ENCODE data around the gene STXBP6.

The STXBP6 gene

GRCh38 chr14:25049568-25050268, at the start of gene STXBP6:
TSS of gene STXBP6 (minus strand) at chr14:25050147. CDS start at chr14:24974818, 75,329 bp downstream.
- DNase-seq (ENCODE audit: low read depth), result no peak

DNA sequence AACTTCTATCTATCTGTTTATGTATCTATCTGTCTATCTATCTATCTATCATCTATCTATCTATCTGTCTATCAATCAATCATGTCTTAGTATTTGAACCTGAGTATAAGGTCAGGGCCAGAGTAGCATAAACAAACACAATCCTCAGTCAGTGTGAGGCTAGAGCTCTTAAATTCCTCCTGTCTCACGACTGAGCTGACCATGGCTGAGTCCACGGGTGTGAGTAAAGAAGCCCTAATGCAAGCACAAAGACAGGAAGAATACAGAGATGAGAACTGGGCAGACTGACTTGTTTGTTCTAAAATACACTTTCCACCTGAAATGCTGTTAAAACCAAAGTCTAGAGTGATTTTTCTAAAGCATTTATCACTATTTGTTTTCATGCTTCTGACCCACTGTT, 47.2 kb upstream of the STXBP6 start:
- no peak for DNase-seq (ENCODE audit: low read depth)

- DNase-seq (ENCODE audit: low read depth), result no peak
These were observed 45.9 kb upstream of the STXBP6 start for GRCh38 chr14:25095736-25096437.

DNA sequence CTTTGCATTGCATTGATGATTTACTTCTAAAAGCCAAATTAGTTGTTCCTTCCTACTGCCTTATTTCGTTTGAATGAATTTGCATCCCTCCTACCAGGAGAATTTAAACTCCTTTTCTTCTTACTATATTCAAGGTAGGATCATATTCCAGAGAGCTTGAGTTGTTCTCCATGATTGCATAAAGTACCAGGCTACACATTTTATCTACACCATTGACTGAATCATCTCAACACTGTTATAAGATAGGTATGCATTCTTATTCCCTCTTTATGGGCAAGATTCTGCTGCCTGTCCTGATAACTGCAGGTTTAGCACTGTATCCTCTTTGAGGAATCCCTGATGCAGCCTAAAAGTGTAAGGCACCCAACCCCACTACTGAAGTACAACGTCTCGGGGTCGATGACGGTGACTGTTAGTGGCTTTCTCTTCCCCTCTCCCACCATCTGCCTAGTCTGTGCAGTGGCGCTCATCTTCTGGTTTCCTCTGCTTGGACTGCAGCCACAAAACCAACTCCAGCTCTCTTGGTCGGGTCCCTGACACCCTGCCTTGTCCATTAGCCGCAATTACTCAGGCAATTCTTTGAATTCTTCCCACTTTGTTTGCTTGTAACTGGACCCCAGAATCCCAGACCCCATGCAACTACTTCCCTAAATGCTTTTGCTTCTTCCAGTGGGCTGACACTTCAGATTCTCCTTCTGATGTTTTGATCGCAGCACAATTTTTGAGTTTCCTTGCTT, 44.4 kb upstream of the STXBP6 start:
- DNase-seq (ENCODE audit: low read depth), result no peak

GRCh38 chr14:25092258-25092740, 42.4 kb upstream of the STXBP6 start:
- no peak for DNase-seq (ENCODE audit: low read depth)

DNA sequence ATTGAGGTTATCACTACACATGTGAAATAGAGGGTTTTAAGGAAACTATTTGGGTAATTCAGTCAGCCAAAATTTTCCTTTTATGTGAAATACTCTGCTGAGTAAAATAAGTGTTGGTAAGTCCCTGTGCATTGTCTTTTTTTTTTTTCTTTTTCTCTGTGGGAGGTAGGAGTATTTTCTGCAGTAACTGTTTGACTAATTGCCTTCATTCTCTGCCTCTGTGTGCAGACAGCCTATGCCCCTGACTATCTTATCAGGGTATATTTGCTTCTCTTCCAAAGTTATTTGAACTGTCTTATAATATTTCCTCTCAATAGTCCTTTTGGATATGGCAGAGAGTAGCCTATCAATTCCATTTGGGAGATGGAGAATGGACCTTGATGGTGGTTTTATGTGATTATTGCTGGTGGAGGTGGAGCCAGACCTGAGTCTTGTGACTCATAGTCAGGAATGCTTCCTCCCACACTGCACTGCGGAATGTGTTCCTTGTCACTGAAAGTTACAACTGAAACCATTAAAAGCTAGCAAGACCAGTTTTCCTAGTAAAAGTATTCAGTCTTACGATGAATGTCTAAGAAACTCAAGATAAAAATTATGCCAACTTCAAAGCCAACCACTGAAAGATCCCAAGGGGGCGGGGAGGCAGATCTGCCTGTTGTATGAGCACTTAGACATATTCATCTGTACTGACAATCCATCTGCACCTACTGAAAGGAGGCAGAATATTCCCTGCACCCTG, 40.9 kb upstream of the STXBP6 start:
- DNase-seq (ENCODE audit: low read depth), result peak; percentile 58

DNA sequence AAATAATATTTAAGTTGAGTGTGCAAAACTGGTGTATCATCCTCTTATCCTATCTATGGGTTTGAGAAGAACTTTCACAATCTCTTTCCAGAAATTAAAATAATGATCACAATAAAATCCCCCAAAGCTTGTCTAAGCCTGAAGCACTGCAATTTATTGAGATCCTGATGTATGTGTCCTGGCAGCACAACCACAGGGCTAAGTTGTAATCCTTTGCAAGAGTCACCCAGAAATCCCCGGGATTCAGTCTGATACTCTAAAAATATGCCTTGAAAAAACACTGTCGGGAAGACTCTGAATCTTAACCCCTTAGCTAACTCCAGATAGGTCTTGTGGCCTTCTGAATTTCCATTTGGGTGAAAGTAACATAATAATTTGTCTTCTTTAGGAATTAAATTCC, 40.3 kb upstream of the STXBP6 start:
- no peak for DNase-seq (ENCODE audit: low read depth)

DNA sequence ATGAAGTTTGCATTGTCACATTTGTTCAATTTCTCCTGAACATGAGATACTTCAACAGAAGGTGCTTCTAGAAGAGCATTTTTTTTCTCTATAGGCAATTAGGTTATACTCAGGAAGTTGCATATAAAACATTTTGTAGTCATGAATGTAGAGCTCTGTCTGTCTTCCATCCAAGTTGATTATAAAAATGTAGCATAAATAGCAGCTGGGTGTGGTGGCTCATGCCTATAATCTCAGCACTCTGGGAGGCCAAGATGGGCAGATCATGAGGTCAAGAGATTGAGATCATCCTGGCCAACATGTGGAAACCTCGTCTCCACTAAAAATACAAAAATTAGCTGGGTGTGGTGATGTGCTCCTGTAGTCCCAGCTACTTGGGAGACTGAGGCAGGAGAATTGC, 39.5 kb upstream of the STXBP6 start:
- DNase-seq (ENCODE audit: low read depth), result no peak

- DNase-seq (ENCODE audit: low read depth), result no peak
These were observed 37.0 kb upstream of the STXBP6 start for GRCh38 chr14:25086821-25087396.

GRCh38 chr14:25086081-25086480, 36.1 kb upstream of the STXBP6 start:
- DNase-seq (ENCODE audit: low read depth), result no peak

DNA sequence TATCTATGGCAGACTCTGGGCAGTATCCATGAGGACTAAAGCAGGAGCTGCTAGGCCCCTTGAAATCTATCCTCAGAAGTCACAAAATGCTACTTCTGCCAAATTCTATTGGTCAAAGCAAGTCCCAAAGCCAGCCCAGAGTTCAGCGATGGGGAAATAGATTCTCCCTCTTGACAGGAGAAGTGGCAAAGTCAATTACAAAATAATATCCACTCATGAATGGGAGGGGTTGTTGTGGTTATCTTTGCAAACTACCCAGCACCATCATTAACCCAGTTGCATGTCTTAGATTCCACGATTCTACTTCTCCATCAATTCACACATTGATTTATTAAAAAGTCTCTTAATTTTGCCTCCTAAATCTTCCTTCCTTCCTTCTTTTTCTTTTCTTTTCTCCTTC, 30.7 kb upstream of the STXBP6 start:
- no peak for DNase-seq (ENCODE audit: low read depth)

GRCh38 chr14:25079311-25079710, 29.4 kb upstream of the STXBP6 start:
- DNase-seq (ENCODE audit: low read depth), result no peak

GRCh38 chr14:25074099-25074685, 24.2 kb upstream of the STXBP6 start:
- no peak for DNase-seq (ENCODE audit: low read depth)

GRCh38 chr14:25069879-25070278, 19.9 kb upstream of the STXBP6 start:
- DNase-seq (ENCODE audit: low read depth), result no peak

DNA sequence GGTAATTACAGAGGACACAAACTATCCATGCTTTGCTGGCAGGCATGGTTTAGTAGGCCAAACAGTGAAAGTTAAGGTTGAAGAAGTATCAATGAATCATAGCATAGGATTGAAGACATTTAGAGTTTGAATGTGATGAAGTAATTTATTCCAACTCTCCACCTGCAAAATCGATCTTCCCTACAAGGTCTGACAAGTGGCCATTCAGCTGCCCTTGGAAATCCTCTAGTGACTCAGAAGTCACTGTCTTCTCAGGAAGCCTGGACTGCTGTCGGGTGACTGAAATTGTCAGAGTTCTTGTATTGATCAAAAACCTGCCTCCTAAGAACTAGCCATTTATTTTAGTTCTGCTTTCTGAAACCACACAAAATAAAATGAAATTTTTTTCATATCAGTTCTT, 17.7 kb upstream of the STXBP6 start:
- DNase-seq (ENCODE audit: low read depth), result no peak

DNA sequence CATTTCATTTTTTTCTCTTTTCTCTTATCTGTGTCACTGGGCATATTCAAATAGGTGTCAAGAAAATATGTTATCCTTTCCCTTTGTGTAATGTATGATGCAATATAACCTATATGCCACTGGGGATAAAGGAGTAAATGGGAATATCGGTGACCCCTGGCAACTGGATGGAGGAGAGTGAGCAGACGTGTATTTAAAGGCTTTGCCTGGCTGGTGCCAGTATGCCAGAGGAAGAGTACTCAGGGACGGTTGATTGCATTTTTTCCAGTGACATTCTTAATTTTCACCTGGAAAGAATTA, 12.0 kb upstream of the STXBP6 start:
- DNase-seq (ENCODE audit: low read depth), result no peak

- no peak for DNase-seq (ENCODE audit: low read depth)
These were observed 6.7 kb upstream of the STXBP6 start for GRCh38 chr14:25056688-25057078.

- DNase-seq (ENCODE audit: low read depth), result no peak
These were observed 6.2 kb upstream of the STXBP6 start for GRCh38 chr14:25055992-25056687.

DNA sequence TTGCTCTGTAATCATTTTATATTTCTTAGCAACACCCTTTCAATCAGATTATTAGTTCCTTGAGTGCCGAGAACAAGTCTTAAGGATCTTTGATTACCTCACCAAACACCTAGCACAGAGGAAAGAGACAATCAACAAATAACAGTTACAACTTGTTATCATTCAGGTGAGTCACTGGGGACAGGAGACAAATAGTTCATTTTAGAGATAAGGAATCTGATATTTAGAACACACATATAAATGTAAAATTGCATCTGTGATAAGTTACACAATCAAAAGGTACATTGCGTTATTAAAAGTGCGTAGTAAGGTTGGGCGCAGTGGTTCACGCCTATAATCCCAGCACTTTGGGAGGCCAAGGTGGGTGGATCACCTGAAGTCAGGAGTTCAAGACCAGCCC, 5.1 kb upstream of the STXBP6 start:
- DNase-seq (ENCODE audit: low read depth), result no peak

- no peak for DNase-seq (ENCODE audit: low read depth)
These were observed 3.6 kb upstream of the STXBP6 start for GRCh38 chr14:25053585-25053984.

GRCh38 chr14:25052921-25053320, 3.0 kb upstream of the STXBP6 start:
- DNase-seq (ENCODE audit: low read depth), result no peak

All from non-pigmented ciliary epithelial cell (primary cell).